OCI-LY3 (cell line): Measurements from ENCODE around the gene CYP11A1.

ENCODE experiments used
- EZH2phosphoT487 ChIP-seq: fragments of 200-600 bp; shearing (Covaris generic); IDR thresholded peaks from 2 replicates; pipeline ENCODE4 v1.6.1; 2018; ENCODE audit warnings: antibody characterized with exemption, mixed run types, low read depth
- TF ChIP-seq, protein P1 (sequence below): fragments of 200-600, 300-600 bp; sonication (generic); IDR thresholded peaks from 2 replicates; pipeline ENCODE4 v1.5.1; 2014; ENCODE audit warnings: antibody characterized with exemption, low read length, low read depth

DNA sequence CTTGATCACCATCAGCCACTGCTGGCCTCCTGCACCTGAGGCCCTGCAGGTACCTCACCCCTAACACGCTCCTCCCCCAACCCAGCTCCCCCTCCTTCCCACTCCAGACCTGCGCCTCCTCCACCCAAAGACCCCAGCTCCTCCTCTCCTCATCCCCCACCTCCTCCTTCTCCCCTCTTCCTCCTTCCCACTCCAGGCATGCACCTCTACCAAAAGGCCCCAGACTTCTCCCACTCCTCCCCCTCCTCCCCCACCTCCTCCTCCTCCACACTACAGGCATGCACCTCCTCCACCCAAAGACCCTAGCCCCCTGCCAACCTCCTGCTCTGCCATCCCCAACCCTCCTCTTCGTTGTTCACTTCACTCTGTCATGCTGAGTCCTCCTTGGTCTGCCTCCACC, 42.7 kb downstream of the CYP11A1 start:
- TF ChIP-seq, protein P1, sequence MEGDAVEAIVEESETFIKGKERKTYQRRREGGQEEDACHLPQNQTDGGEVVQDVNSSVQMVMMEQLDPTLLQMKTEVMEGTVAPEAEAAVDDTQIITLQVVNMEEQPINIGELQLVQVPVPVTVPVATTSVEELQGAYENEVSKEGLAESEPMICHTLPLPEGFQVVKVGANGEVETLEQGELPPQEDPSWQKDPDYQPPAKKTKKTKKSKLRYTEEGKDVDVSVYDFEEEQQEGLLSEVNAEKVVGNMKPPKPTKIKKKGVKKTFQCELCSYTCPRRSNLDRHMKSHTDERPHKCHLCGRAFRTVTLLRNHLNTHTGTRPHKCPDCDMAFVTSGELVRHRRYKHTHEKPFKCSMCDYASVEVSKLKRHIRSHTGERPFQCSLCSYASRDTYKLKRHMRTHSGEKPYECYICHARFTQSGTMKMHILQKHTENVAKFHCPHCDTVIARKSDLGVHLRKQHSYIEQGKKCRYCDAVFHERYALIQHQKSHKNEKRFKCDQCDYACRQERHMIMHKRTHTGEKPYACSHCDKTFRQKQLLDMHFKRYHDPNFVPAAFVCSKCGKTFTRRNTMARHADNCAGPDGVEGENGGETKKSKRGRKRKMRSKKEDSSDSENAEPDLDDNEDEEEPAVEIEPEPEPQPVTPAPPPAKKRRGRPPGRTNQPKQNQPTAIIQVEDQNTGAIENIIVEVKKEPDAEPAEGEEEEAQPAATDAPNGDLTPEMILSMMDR: no peak
- TF ChIP-seq EZH2phosphoT487: no peak
